GM12874 (cell line): ENCODE data around the gene SNX19.

Experiments
- TF ChIP-seq, protein P1 (sequence below): IDR thresholded peaks from 2 replicates; pipeline ENCODE4 v1.5.1; 2011; ENCODE audit warnings: low read depth, mild to moderate bottlenecking, control low read depth, low read length, moderate library complexity; ENCODE audit not compliant: insufficient read depth

Gene SNX19

DNA sequence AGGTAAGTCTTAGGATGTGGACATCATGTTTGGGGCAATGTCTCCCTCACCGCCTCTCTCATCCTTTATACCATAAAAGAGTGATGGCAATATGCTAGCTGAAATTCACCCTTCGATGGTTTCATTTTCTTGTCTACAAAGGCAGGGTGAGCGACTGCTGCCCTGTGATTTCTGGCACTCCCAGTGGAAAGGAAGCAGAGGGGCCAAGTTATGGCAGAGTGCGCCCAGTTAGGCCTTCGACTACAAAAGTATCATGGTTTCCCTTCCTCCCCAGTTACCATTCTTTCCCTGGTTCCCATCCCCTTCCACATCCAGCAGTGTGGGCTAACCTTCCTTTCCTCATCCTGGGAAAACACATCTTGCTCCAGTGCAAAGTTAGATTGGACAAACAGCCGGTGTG is 43.8 kb downstream of the SNX19 start:
- TF ChIP-seq, protein P1, sequence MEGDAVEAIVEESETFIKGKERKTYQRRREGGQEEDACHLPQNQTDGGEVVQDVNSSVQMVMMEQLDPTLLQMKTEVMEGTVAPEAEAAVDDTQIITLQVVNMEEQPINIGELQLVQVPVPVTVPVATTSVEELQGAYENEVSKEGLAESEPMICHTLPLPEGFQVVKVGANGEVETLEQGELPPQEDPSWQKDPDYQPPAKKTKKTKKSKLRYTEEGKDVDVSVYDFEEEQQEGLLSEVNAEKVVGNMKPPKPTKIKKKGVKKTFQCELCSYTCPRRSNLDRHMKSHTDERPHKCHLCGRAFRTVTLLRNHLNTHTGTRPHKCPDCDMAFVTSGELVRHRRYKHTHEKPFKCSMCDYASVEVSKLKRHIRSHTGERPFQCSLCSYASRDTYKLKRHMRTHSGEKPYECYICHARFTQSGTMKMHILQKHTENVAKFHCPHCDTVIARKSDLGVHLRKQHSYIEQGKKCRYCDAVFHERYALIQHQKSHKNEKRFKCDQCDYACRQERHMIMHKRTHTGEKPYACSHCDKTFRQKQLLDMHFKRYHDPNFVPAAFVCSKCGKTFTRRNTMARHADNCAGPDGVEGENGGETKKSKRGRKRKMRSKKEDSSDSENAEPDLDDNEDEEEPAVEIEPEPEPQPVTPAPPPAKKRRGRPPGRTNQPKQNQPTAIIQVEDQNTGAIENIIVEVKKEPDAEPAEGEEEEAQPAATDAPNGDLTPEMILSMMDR = no peak

DNA sequence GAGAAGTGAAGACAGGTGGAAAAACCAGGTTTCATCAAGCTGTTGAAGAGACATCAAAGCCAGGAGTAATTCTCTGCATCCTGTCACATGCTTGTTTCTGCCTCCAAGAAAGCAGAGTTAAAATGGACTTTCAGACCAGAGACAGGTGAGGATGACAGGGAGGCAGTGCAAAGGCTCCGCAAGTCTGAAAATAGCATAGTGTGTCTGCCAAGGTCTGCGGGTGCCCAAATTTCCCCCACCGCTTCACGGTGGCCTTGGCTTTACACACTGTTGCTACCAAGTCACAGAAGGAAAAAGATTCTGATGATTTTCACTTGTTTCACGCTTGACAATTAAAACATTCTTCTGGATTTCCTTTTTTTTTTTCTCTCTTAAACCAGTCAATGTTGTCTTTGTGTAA is 44.2 kb downstream of the SNX19 start:
- TF ChIP-seq, protein P1 = no peak

DNA sequence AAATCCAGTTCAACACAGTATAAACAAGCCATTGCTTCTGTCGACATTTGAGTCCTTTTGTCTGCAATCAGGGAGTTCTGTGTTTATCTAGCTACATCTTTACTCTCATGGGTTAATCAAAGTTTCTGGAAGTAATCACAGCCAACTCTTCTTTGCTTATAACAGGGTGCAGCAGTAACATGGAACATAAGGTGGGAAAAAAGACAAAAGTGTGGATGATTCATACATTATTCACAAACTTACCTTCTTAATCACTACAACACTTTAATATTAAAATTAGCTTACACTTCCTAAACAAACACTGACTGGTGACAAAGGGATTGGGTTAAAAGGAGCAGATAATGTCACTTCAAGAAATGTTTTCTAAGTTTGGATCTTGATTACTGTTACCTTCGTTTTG is 44.7 kb downstream of the SNX19 start:
- TF ChIP-seq, protein P1 = no peak

DNA sequence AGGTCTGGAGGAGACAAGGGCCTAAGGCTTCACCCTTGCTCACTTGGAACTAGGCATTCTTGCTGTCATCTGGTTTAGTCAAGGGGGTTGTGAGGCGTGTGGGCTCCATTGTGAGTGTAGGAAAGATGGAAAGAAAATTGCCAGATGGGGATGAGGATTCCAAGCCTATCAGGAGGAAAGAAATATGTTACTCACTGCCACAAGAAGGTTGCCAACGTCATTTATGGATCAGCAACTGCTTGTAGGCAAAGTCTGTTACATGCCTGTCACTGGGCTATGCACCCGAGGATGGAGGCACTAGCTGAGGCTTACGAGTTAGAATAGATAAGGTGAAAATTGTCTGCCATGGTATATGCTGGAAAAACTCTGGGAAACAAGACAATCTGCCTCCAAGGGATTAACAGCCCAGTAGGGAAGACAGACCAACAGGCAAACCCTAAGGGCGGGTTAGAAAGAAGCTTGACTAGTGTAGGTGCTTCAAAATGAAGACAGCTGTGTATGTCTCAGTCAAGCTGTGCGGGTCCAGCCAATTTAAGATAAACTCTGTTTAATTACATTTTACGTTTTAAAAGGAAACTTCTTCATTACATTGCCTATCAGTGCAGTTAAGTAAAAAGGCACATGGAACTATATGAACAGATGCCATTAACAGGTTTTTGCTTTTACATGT is 47.4 kb downstream of the SNX19 start:
- TF ChIP-seq, protein P1 = no peak

DNA sequence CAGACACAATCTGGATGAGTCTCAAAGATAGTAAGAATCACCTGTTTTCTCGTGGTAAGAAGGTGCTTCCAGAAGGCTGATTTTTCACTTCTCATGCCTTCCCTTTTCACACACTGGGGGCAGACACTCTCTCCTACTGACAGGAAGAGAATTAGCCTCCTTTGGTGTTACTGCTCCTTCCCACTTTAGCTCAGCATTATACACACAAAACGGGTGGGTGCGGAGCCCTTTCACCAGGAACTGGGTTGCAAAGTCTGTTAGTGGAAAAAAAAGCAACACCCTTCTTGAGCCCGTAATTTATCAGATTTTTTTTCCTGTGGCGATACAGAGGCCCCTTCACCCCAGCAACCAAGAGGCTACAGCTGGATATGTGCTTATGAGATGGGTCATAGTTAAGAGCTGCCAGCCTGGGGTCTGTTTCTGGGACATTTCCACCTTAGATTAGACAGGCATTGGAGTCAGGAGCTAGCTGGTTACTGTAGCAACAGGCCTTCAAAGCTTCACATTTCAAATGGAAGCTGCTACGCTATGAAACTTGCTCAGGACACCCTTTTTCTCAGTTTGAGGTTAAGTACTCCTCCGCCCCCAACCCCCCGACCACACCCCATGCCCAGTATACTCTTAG is 48.1 kb downstream of the SNX19 start:
- TF ChIP-seq, protein P1 = no peak

DNA sequence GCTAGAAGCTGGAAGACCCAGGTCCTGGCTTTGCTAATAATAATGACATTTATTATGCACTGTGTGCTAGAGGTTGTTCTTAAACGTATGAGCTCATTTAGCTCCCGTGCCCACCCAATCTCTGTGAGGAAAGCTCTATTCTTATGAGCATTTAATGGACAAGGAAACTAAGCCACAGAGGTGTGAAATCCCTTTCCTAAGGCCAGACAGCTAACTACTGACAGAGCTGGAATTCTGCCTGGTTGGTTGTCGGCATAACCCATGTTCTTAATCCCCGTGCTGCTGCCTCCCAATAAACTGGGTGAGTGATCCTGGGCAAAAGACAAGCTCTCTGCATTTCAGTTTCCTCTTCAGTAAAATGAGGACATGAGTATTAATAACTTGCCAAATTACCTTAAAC is 49.4 kb downstream of the SNX19 start:
- TF ChIP-seq, protein P1 = no peak

DNA sequence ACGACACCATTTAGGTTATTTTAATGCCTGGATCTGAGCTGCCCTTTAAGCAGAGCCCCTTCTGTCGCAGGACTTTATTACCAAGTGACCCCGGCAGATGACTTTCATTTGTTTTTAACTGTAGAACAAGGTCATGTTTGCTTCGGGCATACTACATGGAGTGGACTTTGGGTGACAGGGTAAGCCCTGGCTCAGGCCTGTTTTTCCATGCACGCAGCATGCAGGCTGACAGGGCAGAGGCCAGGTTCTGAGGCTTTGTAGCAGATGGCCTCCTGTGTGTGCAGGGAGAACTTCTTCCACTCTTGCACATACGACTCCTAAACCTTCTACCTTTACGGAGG is 50.5 kb downstream of the SNX19 start:
- TF ChIP-seq, protein P1 = no peak
